H1 (cell line): ENCODE measurements around the gene SHH. TPM values are rescaled to one million over a fixed set of nuclear protein-coding genes. Genes with fewer than 3 reads are reported as not detected.

Experiments used
- CTCF ChIA-PET: fragments of 300-600 bp; sonication (Branson Sonifier 250); formaldehyde crosslinking; loops from one replicate; lab custom pipeline; 2021; ENCODE audit not compliant: partially characterized antibody; lab: Charles Lee
- POLR2A ChIA-PET: fragments of 300-600 bp; sonication (Branson Sonifier 250); formaldehyde crosslinking; loops from one replicate; lab custom pipeline; 2021; ENCODE audit warnings: inconsistent platforms; ENCODE audit not compliant: partially characterized antibody; lab: Charles Lee
- DNase-seq, 2 experiments: peaks; one replicate each; pipeline versions ENCODE4 v3.0.0 to v3.0.0-alpha.2; 2010 to 2022; ENCODE audit warnings: low spot score in 2 of 2, low read depth in 1 of 2, mixed read lengths in 1 of 2
- FAIRE-seq: peaks from 2 replicates; lab custom pipeline; 2011; peaks lifted over from hg19 to GRCh38; lab: Jason Lieb, UNC
- H2AFZ ChIP-seq: 2 replicates; pipeline ENCODE4 v1.8.1; 2012; ENCODE audit warnings: low read length, inconsistent platforms
- H2AK5ac ChIP-seq: 2 replicates; pipeline ENCODE4 v1.6.1; 2013; ENCODE audit warnings: low read depth, low read length
- H2BK120ac ChIP-seq: replicated peaks from 2 replicates; pipeline ENCODE3; 2013; ENCODE audit warnings: low read depth, low read length, inconsistent platforms
- H2BK12ac ChIP-seq: 2 replicates; pipeline ENCODE4 v1.6.1; 2013; ENCODE audit warnings: low read depth, low read length
- H2BK15ac ChIP-seq: 2 replicates; pipeline ENCODE4 v1.6.1; 2013; ENCODE audit warnings: low read length
- H2BK20ac ChIP-seq: 2 replicates; pipeline ENCODE4 v1.6.1; 2013; ENCODE audit warnings: low read length
- H2BK5ac ChIP-seq: 2 replicates; pipeline ENCODE4 v1.6.1; 2013; ENCODE audit warnings: low read depth, low read length
- H3K14ac ChIP-seq: 2 replicates; pipeline ENCODE4 v1.6.1; 2013; ENCODE audit warnings: inconsistent platforms; ENCODE audit not compliant: insufficient read length
- H3K18ac ChIP-seq: 2 replicates; pipeline ENCODE4 v1.6.1; 2013; ENCODE audit warnings: low read length; ENCODE audit errors: extremely low read depth
- H3K23ac ChIP-seq: 2 replicates; pipeline ENCODE4 v1.6.1; 2013; ENCODE audit warnings: inconsistent platforms; ENCODE audit not compliant: insufficient read length
- H3K23me2 ChIP-seq: 2 replicates; pipeline ENCODE4 v1.6.1; 2013; ENCODE audit warnings: low read depth, low read length
- H3K27ac ChIP-seq: 2 replicates; pipeline ENCODE4 v1.6.1; 2011; ENCODE audit warnings: low read depth, low read length, inconsistent platforms
- H3K27me3 ChIP-seq, 4 experiments: replicated peaks in 1 of 4; 1 replicate in 1 of 4; 2 replicates in 3 of 4; pipeline versions ENCODE4 v1.6.1 to v1.8.1; 2011 to 2013; ENCODE audit warnings: low read length in 3 of 4, mild to moderate bottlenecking in 3 of 4, inconsistent platforms in 2 of 4, mixed read lengths in 2 of 4, moderate library complexity in 1 of 4; ENCODE audit not compliant: control insufficient read depth in 3 of 4, insufficient read depth in 3 of 4; ENCODE audit errors: extremely low read depth in 1 of 4
- H3K36me3 ChIP-seq, 4 experiments: 2 replicates each; pipeline versions ENCODE4 v1.6.1 to v1.8.1; 2011 to 2013; ENCODE audit warnings: mild to moderate bottlenecking in 4 of 4, low read length in 3 of 4, moderate library complexity in 2 of 4, control low read depth in 1 of 4, inconsistent platforms in 1 of 4; ENCODE audit not compliant: insufficient read depth in 4 of 4, control insufficient read depth in 2 of 4
- H3K4ac ChIP-seq: replicated peaks from 2 replicates; pipeline ENCODE3; 2013; ENCODE audit warnings: low read length, low read depth, mixed read lengths, inconsistent platforms; ENCODE audit not compliant: insufficient read length
- H3K4me1 ChIP-seq, 4 experiments: replicated peaks in 1 of 4; 1 replicate in 1 of 4; 2 replicates in 3 of 4; pipeline versions ENCODE4 v1.6.1 to v1.8.1; 2011 to 2013; ENCODE audit warnings: low read length in 3 of 4, inconsistent platforms in 2 of 4, mixed read lengths in 1 of 4; ENCODE audit not compliant: insufficient read depth in 4 of 4, control insufficient read depth in 3 of 4
- H3K4me2 ChIP-seq, 2 experiments: 2 replicates each; pipeline versions ENCODE4 v1.6.1 to v1.8.1; 2011 to 2013; ENCODE audit warnings: low read depth in 2 of 2, low read length in 2 of 2, control low read depth in 1 of 2, inconsistent platforms in 1 of 2, mild to moderate bottlenecking in 1 of 2; ENCODE audit not compliant: insufficient read depth in 1 of 2
- H3K4me3 ChIP-seq, 4 experiments: fragments of 200-600, 300-600 bp in 1 of 4; sonication (generic), shearing (Covaris generic), sonication (Bioruptor Twin) in 1 of 4; 2 replicates each; pipeline versions ENCODE4 v1.5.1 to v1.8.1; 2011 to 2016; ENCODE audit warnings: low read length in 4 of 4, low read depth in 3 of 4, control low read depth in 2 of 4, inconsistent platforms in 2 of 4, mild to moderate bottlenecking in 2 of 4, mixed read lengths in 1 of 4, moderate library complexity in 1 of 4; ENCODE audit not compliant: insufficient read depth in 2 of 4; ENCODE audit errors: extremely low read depth in 1 of 4
- H3K56ac ChIP-seq: replicated peaks from 2 replicates; pipeline ENCODE3; 2013; ENCODE audit warnings: low read depth, mild to moderate bottlenecking, mixed read lengths, low read length, inconsistent platforms; ENCODE audit not compliant: insufficient read length
- H3K79me1 ChIP-seq: 2 replicates; pipeline ENCODE4 v1.6.1; 2013; ENCODE audit warnings: low read depth, low read length, control low read depth
- H3K79me2 ChIP-seq, 2 experiments: 2 replicates each; pipeline versions ENCODE4 v1.6.1 to v1.8.1; 2012 to 2013; ENCODE audit warnings: low read length in 2 of 2, mild to moderate bottlenecking in 2 of 2, inconsistent platforms in 1 of 2; ENCODE audit not compliant: insufficient read depth in 2 of 2, control insufficient read depth in 1 of 2
- H3K9ac ChIP-seq, 4 experiments: replicated peaks in 1 of 4; 1 replicate in 1 of 4; 2 replicates in 3 of 4; pipeline versions ENCODE4 v1.6.1 to v1.8.1; 2011 to 2013; ENCODE audit warnings: low read depth in 3 of 4, low read length in 3 of 4, control low read depth in 2 of 4, mild to moderate bottlenecking in 2 of 4, moderate library complexity in 2 of 4, inconsistent platforms in 1 of 4; ENCODE audit errors: extremely low read depth in 1 of 4
- H3K9me3 ChIP-seq, 2 experiments: 2 replicates each; pipeline versions ENCODE4 v1.6.1 to v1.8.1; 2012 to 2013; ENCODE audit warnings: mild to moderate bottlenecking in 2 of 2, moderate library complexity in 2 of 2, control low read depth in 1 of 2, inconsistent platforms in 1 of 2, low read depth in 1 of 2, low read length in 1 of 2, mixed read lengths in 1 of 2; ENCODE audit not compliant: insufficient read depth in 2 of 2
- H4K20me1 ChIP-seq, 2 experiments: replicated peaks in 1 of 2; 2 replicates each; pipeline versions ENCODE3 to v1.8.1; 2011 to 2013; ENCODE audit warnings: inconsistent platforms in 2 of 2, low read length in 2 of 2, mild to moderate bottlenecking in 1 of 2; ENCODE audit not compliant: insufficient read depth in 2 of 2, control insufficient read depth in 1 of 2
- H4K5ac ChIP-seq: 2 replicates; pipeline ENCODE4 v1.6.1; 2013; ENCODE audit warnings: low read length, low read depth, mixed read lengths, inconsistent platforms; ENCODE audit not compliant: insufficient read length
- H4K8ac ChIP-seq: 2 replicates; pipeline ENCODE4 v1.8.0; 2013; ENCODE audit warnings: mild to moderate bottlenecking, moderate library complexity, low read length, inconsistent platforms; ENCODE audit not compliant: insufficient read depth; ENCODE audit errors: extremely low read depth
- H4K91ac ChIP-seq: replicated peaks from 2 replicates; pipeline ENCODE3; 2013; ENCODE audit warnings: low read length, mixed read lengths, inconsistent platforms; ENCODE audit not compliant: insufficient read length
- WGBS, 2 experiments: shearing (Covaris generic) in 1 of 2; methylation state at CpG; one replicate each; pipeline versions ENCODE4 v1.1.6 to v1.1.7; 2013 to 2015; ENCODE audit warnings: low lambda C conversion rate in 2 of 2, mixed read lengths in 2 of 2, inconsistent platforms in 1 of 2, low coverage in 1 of 2, missing lambda C conversion rate in 1 of 2; ENCODE audit not compliant: insufficient replicate concordance in 2 of 2, insufficient coverage in 1 of 2, insufficient read length in 1 of 2; ENCODE audit errors: extremely low coverage in 1 of 2, missing lambda C conversion rate in 1 of 2; 5-methylcytosine and 5-hydroxymethylcytosine counted together
- polyA plus RNA-seq, 7 experiments: library from polyadenylated mRNA; depleted of rRNA in 3 of 7; stranded (reverse) in 5 of 7; unstranded in 2 of 7; fragments of >200 nt in 5 of 7; fragments of 200-250 nt in 2 of 7; gene quantifications; 1 replicate in 5 of 7; 2 replicates in 1 of 7; 4 replicates in 1 of 7; pipeline versions ENCODE4 v1.2.1 to v1.2.3, GENCODE V29; 2011 to 2013; ENCODE audit warnings: missing spikeins in 2 of 7, mixed read lengths in 2 of 7
- total RNA-seq: library from RNA; stranded (reverse); fragmentation: NEBNext Ultra II Directional; extraction: Animal tissue kit (Norgen Biotek cat#: 25700); gene quantifications from 2 replicates; pipeline ENCODE4 v1.2.1, GENCODE V29; 2021
- TF ChIP-seq, protein P1 (sequence below): IDR thresholded peaks from 2 replicates; pipeline ENCODE4 v1.6.1; 2012; ENCODE audit warnings: inconsistent platforms

The SHH gene
- total and polyA plus RNA-seq, 2 of the 8 experiments (the other 6 are each of a cell fraction or from before 2014, with no cell fraction given): not detected

DNA sequence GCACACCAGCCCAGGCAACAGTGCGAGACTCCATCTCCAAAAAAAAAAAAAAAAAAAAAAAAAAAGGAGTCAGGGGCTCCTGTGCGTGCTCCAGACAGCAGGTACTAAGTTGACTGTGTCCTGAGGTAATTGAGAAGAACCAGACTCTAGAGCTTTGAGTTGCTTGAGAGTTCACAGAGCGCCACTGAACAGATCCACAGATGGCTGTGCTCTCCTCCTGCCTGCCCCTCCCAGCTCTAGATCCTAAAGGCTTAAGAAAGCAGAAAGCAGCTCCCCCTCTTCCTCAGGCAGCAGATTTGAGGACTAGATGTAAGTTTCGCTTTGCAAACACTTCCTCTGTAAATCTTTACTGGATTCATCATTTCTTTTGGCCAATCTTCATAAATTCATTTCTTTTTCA lies 38.7 kb downstream of the SHH start:
- 94% methylated on average over 3 of the region's 4 CpGs; no CpG with 5 or more reads in 1 of the 2 experiments for WGBS, 2 experiments
- TF ChIP-seq, protein P1, sequence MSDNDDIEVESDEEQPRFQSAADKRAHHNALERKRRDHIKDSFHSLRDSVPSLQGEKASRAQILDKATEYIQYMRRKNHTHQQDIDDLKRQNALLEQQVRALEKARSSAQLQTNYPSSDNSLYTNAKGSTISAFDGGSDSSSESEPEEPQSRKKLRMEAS: no peak
- no peak overlapping the region for H2BK5ac ChIP-seq
- H2BK15ac ChIP-seq: no peak overlapping the region
- DNase-seq (no peak), FAIRE-seq (no peak)
- no peak overlapping the region for H3K4me3 ChIP-seq
- H2BK12ac ChIP-seq: no peak overlapping the region
- H4K20me1 ChIP-seq: peaks cover 3 to 9% of the 10 kb centered on the region in 2 experiments
- no peak overlapping the region for H4K91ac ChIP-seq
- H3K4ac ChIP-seq: no peak overlapping the region
- no peaks in the 10 kb centered on the region for H3K27me3 ChIP-seq
- H2BK120ac ChIP-seq: no peak overlapping the region
- peaks cover 11 to 49% (median 39%) of the 10 kb centered on the region in 4 experiments; a peak in 6 of 8 replicates for H3K36me3 ChIP-seq
- no peak overlapping the region for H3K56ac ChIP-seq
- peaks cover 8% of the 10 kb centered on the region; the same call in 1 of the 2 replicates for H3K79me1 ChIP-seq
- no peak overlapping the region for H3K9ac ChIP-seq
- no peak overlapping the region for H3K27ac ChIP-seq
- peaks cover 0 to 3% of the 10 kb centered on the region in 2 experiments; a peak in 1 of 4 replicates for H3K79me2 ChIP-seq
- ChIA-PET POLR2A (no interaction called here), CTCF (interaction anchor here (0.6 to 0.7 kb wide), 3 partner anchors 110 to 515 kb away, joined by 3 to 4 read pairs (median 4); no protein-coding TSS in a partner anchor)
- no peak overlapping the region for H2BK20ac ChIP-seq
- no peak overlapping the region for H2AFZ ChIP-seq
- no peaks in the 10 kb centered on the region for H3K23me2 ChIP-seq
- no peaks in the 10 kb centered on the region for H3K4me1 ChIP-seq
- no peak overlapping the region for H3K18ac ChIP-seq
- no peak overlapping the region for H4K8ac ChIP-seq
- H3K4me2 ChIP-seq: no peak overlapping the region
- no peak overlapping the region for H2AK5ac ChIP-seq
- H3K9me3 ChIP-seq: no peaks in the 10 kb centered on the region
- H3K14ac ChIP-seq: no peak overlapping the region
- H4K5ac ChIP-seq: no peak overlapping the region
- no peak overlapping the region for H3K23ac ChIP-seq
